PFSK-1 (cell line): Measurements from ENCODE around the gene PTBP1.
A peak's percentile ranks its signal among the peaks of the same experiment; 100 is the strongest.

ENCODE experiments used
- POLR2AphosphoS5 ChIP-seq: IDR thresholded peaks from 2 replicates; pipeline ENCODE4 v1.6.1; 2012; ENCODE audit warnings: low read depth, mild to moderate bottlenecking, control low read depth, low read length, moderate library complexity
- TAF1 ChIP-seq: IDR thresholded peaks from 2 replicates; pipeline ENCODE4 v1.6.1; 2012; ENCODE audit warnings: low read length, control low read depth, borderline replicate concordance; ENCODE audit not compliant: insufficient read depth
- TF ChIP-seq, protein P1 (sequence below), 2 experiments: IDR thresholded peaks; 2 replicates each; pipeline versions ENCODE4 v1.6.1 to v1.8.0; 2011 to 2012; ENCODE audit warnings: low read depth in 2 of 2, low read length in 2 of 2, control low read depth in 1 of 2, inconsistent platforms in 1 of 2, mild to moderate bottlenecking in 1 of 2, moderate library complexity in 1 of 2; ENCODE audit not compliant: insufficient read depth in 1 of 2

DNA sequence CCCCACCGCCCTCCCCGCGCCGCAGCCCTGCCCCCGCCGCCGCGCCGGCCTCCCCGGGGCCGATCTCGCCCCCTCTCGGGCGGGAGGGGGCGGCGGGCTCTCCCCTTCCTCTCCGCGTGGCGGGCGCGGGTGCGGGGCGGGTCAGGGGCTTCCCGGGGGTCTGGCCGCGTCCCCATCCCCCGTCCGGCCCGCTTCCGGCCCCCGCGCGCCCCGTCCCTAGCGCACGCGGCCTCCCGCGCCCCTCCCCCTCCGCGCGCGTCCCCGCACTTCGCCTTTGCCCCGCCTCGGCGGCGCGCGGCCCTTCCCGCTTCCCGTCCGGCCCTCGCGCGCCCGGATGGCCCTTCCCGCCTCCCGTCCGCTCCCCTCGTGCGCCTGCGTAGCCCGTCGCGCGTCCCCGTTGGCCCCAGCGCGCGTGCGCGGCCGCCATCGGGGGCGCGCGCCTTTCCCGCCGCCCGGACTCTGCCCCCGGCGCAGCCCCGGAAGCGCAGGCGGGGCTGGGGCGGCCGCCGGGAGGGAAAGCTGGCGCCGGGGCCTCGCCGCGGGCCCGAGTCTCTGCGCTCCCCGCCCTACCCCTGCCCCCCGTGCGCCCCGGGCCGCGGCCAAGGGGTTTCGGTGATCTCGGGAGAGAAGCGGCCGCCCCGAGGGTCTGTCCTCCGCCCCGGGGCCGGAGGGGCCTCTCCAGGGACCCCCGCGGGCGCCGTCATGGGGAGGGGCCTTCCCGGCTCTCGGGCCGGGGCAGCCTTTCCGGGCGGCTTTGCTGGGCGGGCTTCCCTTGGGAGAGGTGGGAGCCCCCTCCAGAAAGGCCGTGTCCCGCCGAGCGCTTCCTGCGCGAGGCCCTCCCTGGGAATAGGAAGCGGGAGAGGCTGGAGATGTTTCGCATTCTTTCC lies 519 bp downstream of the PTBP1 start:
- TF ChIP-seq TAF1 (no peak), POLR2AphosphoS5 (no peak; the same call in 1 of the 2 replicates)
- TF ChIP-seq, protein P1, sequence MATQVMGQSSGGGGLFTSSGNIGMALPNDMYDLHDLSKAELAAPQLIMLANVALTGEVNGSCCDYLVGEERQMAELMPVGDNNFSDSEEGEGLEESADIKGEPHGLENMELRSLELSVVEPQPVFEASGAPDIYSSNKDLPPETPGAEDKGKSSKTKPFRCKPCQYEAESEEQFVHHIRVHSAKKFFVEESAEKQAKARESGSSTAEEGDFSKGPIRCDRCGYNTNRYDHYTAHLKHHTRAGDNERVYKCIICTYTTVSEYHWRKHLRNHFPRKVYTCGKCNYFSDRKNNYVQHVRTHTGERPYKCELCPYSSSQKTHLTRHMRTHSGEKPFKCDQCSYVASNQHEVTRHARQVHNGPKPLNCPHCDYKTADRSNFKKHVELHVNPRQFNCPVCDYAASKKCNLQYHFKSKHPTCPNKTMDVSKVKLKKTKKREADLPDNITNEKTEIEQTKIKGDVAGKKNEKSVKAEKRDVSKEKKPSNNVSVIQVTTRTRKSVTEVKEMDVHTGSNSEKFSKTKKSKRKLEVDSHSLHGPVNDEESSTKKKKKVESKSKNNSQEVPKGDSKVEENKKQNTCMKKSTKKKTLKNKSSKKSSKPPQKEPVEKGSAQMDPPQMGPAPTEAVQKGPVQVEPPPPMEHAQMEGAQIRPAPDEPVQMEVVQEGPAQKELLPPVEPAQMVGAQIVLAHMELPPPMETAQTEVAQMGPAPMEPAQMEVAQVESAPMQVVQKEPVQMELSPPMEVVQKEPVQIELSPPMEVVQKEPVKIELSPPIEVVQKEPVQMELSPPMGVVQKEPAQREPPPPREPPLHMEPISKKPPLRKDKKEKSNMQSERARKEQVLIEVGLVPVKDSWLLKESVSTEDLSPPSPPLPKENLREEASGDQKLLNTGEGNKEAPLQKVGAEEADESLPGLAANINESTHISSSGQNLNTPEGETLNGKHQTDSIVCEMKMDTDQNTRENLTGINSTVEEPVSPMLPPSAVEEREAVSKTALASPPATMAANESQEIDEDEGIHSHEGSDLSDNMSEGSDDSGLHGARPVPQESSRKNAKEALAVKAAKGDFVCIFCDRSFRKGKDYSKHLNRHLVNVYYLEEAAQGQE (IDR thresholded peaks at IDR 0.05; ENCODE audit: insufficient read depth in 1 of 2, low read depth in 2 of 2, low read length in 2 of 2), result 0 out of 4 replicates have a peak, but pooled peaks of 1 of the 2 experiments have one; percentile 21
